ENCODE results near the gene SPZ1.
A peak's percentile ranks its signal among the peaks of the same experiment; 100 is the strongest.
"Not testable (repeated sequence)": the region's sequence is repeated elsewhere in the genome, so short reads cannot be mapped to it uniquely, and the experiment has no call there.

Gene SPZ1

GRCh38 chr5:80319702-80320101 lies at the start of gene SPZ1:
Gene SPZ1, plus strand, starts transcription at chr5:80320002. Its CDS starts 214 bp downstream, at chr5:80320216.
- DNase-seq: no peak

- not testable (repeated sequence) for DNase-seq
Observed at GRCh38 chr5:80270543-80270942, 49.3 kb upstream of the SPZ1 start.

GRCh38 chr5:80275347-80275746 lies 44.5 kb upstream of the SPZ1 start:
- DNase-seq: peak; percentile 28

- no peak for DNase-seq
Observed at GRCh38 chr5:80276186-80276585, 43.6 kb upstream of the SPZ1 start.

GRCh38 chr5:80277191-80277590 lies 42.6 kb upstream of the SPZ1 start:
- DNase-seq: no peak

GRCh38 chr5:80282054-80282453 lies 37.7 kb upstream of the SPZ1 start:
- no peak for DNase-seq

GRCh38 chr5:80283360-80283759 lies 36.4 kb upstream of the SPZ1 start:
- DNase-seq: peak; percentile 25

GRCh38 chr5:80284720-80285119 lies 35.1 kb upstream of the SPZ1 start:
- peak; percentile 18 for DNase-seq

- no peak for DNase-seq
Observed at GRCh38 chr5:80288177-80288576, 31.6 kb upstream of the SPZ1 start.

- DNase-seq: no peak
Observed at GRCh38 chr5:80289320-80289719, 30.5 kb upstream of the SPZ1 start.

GRCh38 chr5:80291761-80292160 lies 28.0 kb upstream of the SPZ1 start:
- DNase-seq: no peak

- DNase-seq: no peak
Observed at GRCh38 chr5:80296121-80296520, 23.7 kb upstream of the SPZ1 start.

GRCh38 chr5:80299601-80300000 lies 20.2 kb upstream of the SPZ1 start:
- DNase-seq: no peak

GRCh38 chr5:80300125-80300524 lies 19.7 kb upstream of the SPZ1 start:
- DNase-seq: no peak

GRCh38 chr5:80300796-80301195 lies 19.0 kb upstream of the SPZ1 start:
- not testable (repeated sequence) for DNase-seq

- not testable (repeated sequence) for DNase-seq
Observed at GRCh38 chr5:80301342-80301741, 18.5 kb upstream of the SPZ1 start.

- DNase-seq: no peak
Observed at GRCh38 chr5:80302636-80303035, 17.2 kb upstream of the SPZ1 start.

- no peak for DNase-seq
Observed at GRCh38 chr5:80308526-80308925, 11.3 kb upstream of the SPZ1 start.

GRCh38 chr5:80309871-80310665 lies 9.7 kb upstream of the SPZ1 start:
- DNase-seq: no peak

GRCh38 chr5:80315244-80315643 lies 4.6 kb upstream of the SPZ1 start:
- DNase-seq: no peak

GRCh38 chr5:80318212-80318611 lies 1.6 kb upstream of the SPZ1 start:
- no peak for DNase-seq

- no peak for DNase-seq
Observed at GRCh38 chr5:80324912-80325311, 5.1 kb downstream of the SPZ1 start.

- DNase-seq: no peak
Observed at GRCh38 chr5:80326468-80326867, 6.7 kb downstream of the SPZ1 start.

- no peak for DNase-seq
Observed at GRCh38 chr5:80337379-80337778, 17.6 kb downstream of the SPZ1 start.

GRCh38 chr5:80339116-80339515 lies 19.3 kb downstream of the SPZ1 start:
- DNase-seq: no peak

Measured in activated CD4-positive, alpha-beta T cell treated with anti-CD3 and anti-CD28 coated beads, Interleukin-2, amount 50 U/mL, for 16 hours (primary cell).